WTC11 (cell line): ENCODE results near the gene HERC2. TPM values are rescaled to one million over a fixed set of nuclear protein-coding genes. Genes with fewer than 3 reads are reported as not detected.

Experiments
- ATAC-seq: fragments of 200-7000 bp; cut with Tn5 transposase; 2 replicates; pipeline ENCODE4 v1.10.0; 2021; ENCODE audit warnings: mild to moderate bottlenecking, moderate library complexity
- CTCF ChIA-PET: fragments of 300-600 bp; sonication (Branson Sonifier 250); formaldehyde crosslinking; loops from one replicate; lab custom pipeline; 2021; ENCODE audit warnings: antibody characterized with exemption; lab: Charles Lee
- POLR2A ChIA-PET: fragments of 350-600 bp; sonication (Branson Sonifier 250); formaldehyde crosslinking; loops from one replicate; lab custom pipeline; 2021; ENCODE audit warnings: antibody characterized with exemption; lab: Charles Lee
- DNase-seq: peaks from one replicate; pipeline ENCODE4 v3.0.0; 2021; ENCODE audit warnings: low spot score
- H3K27ac Mint-ChIP-seq: 2 replicates; pipeline ENCODE4 v1.8.0; 2021; ENCODE audit warnings: mixed read lengths
- H3K27me3 Mint-ChIP-seq: 2 replicates; pipeline ENCODE4 v1.8.0; 2021; ENCODE audit warnings: low read depth, mild to moderate bottlenecking, moderate library complexity, mixed read lengths
- H3K36me3 Mint-ChIP-seq: 2 replicates; pipeline ENCODE4 v1.8.0; 2021; ENCODE audit warnings: mixed read lengths
- H3K4me1 Mint-ChIP-seq: 2 replicates; pipeline ENCODE4 v1.8.0; 2022; ENCODE audit warnings: mixed read lengths
- H3K4me3 Mint-ChIP-seq: 2 replicates; pipeline ENCODE4 v1.8.0; 2021; ENCODE audit warnings: mild to moderate bottlenecking, moderate library complexity, mixed read lengths
- H3K9me3 Mint-ChIP-seq: 2 replicates; pipeline ENCODE4 v1.8.0; 2021; ENCODE audit warnings: mixed read lengths
- AR ChIP-seq: fragments of 250-450 bp; sonication (Bioruptor Pico); IDR thresholded peaks from 2 replicates; pipeline ENCODE4 v1.9.0; 2021; ENCODE audit warnings: mild to moderate bottlenecking
- CBFB ChIP-seq: sonication (generic); formaldehyde crosslinking; IDR thresholded peaks from 2 replicates; pipeline ENCODE4 v1.8.1; 2022; ENCODE audit warnings: mild to moderate bottlenecking, low read depth, missing genetic modification reagents
- CREB1 ChIP-seq: sonication (generic); formaldehyde crosslinking; IDR thresholded peaks from 2 replicates; pipeline ENCODE4 v1.8.0; 2023; ENCODE audit warnings: mild to moderate bottlenecking, missing genetic modification reagents
- CREM ChIP-seq: sonication (generic); formaldehyde crosslinking; IDR thresholded peaks from 2 replicates; pipeline ENCODE4 v1.8.1; 2022; ENCODE audit warnings: mild to moderate bottlenecking, missing genetic modification reagents, moderate library complexity
- FOXK1 ChIP-seq: sonication (generic); formaldehyde crosslinking; IDR thresholded peaks from 2 replicates; pipeline ENCODE4 v1.8.0; 2022; ENCODE audit warnings: mild to moderate bottlenecking, moderate library complexity, missing genetic modification reagents
- FOXP1 ChIP-seq: sonication (generic); formaldehyde crosslinking; IDR thresholded peaks from 2 replicates; pipeline ENCODE4 v1.8.0; 2022; ENCODE audit warnings: missing genetic modification reagents, mild to moderate bottlenecking, moderate library complexity, borderline replicate concordance
- GRHL2 ChIP-seq: fragments of 250-450 bp; sonication (Bioruptor Pico); IDR thresholded peaks from 2 replicates; pipeline ENCODE4 v1.8.0; 2022; ENCODE audit warnings: mild to moderate bottlenecking, moderate library complexity; ENCODE audit not compliant: insufficient replicate concordance, severe bottlenecking
- IRF2 ChIP-seq: sonication (generic); formaldehyde crosslinking; IDR thresholded peaks from 2 replicates; pipeline ENCODE4 v1.8.0; 2022; ENCODE audit warnings: low read depth, missing genetic modification reagents, borderline replicate concordance
- KAT7 ChIP-seq: sonication (generic); formaldehyde crosslinking; IDR thresholded peaks from 2 replicates; pipeline ENCODE4 v1.8.1; 2023; ENCODE audit warnings: missing genetic modification reagents, mild to moderate bottlenecking, borderline replicate concordance
- MXD4 ChIP-seq: fragments of 250-450 bp; sonication (Bioruptor Pico); IDR thresholded peaks from 2 replicates; pipeline ENCODE4 v1.8.0; 2021; ENCODE audit warnings: mild to moderate bottlenecking, moderate library complexity, borderline replicate concordance
- MYBL2 ChIP-seq: sonication (generic); formaldehyde crosslinking; IDR thresholded peaks from 2 replicates; pipeline ENCODE4 v1.8.1; 2023; ENCODE audit warnings: mild to moderate bottlenecking, moderate library complexity, missing genetic modification reagents
- NFE2L1 ChIP-seq: sonication (generic); formaldehyde crosslinking; IDR thresholded peaks from 2 replicates; pipeline ENCODE4 v1.8.1; 2023; ENCODE audit warnings: missing genetic modification reagents
- NR1H2 ChIP-seq: sonication (generic); formaldehyde crosslinking; IDR thresholded peaks from 2 replicates; pipeline ENCODE4 v1.9.0; 2021; ENCODE audit warnings: mild to moderate bottlenecking, moderate library complexity, missing genetic modification reagents
- NR2C2 ChIP-seq: sonication (generic); formaldehyde crosslinking; IDR thresholded peaks from 2 replicates; pipeline ENCODE4 v1.8.0; 2022; ENCODE audit warnings: mild to moderate bottlenecking, missing genetic modification reagents
- NR3C1 ChIP-seq: sonication (generic); formaldehyde crosslinking; conservative IDR thresholded peaks from 2 replicates; pipeline ENCODE4 v1.8.1; 2023; ENCODE audit warnings: low read depth, mild to moderate bottlenecking, missing genetic modification reagents
- PRRX2 ChIP-seq: fragments of 250-450 bp; sonication (Bioruptor Pico); IDR thresholded peaks from 2 replicates; pipeline ENCODE4 v1.8.0; 2021; ENCODE audit warnings: mild to moderate bottlenecking
- SOX15 ChIP-seq: fragments of 250-450 bp; sonication (Bioruptor Pico); IDR thresholded peaks from 2 replicates; pipeline ENCODE4 v1.9.0; 2021; ENCODE audit warnings: mild to moderate bottlenecking
- TCF7 ChIP-seq: sonication (generic); formaldehyde crosslinking; IDR thresholded peaks from 2 replicates; pipeline ENCODE4 v1.8.0; 2022; ENCODE audit warnings: mild to moderate bottlenecking, low read depth, missing genetic modification reagents, moderate library complexity
- USF1 ChIP-seq: sonication (generic); formaldehyde crosslinking; IDR thresholded peaks from 2 replicates; pipeline ENCODE4 v1.8.0; 2022; ENCODE audit warnings: mild to moderate bottlenecking, missing genetic modification reagents
- ZNF121 ChIP-seq: sonication (generic); formaldehyde crosslinking; IDR thresholded peaks from 2 replicates; pipeline ENCODE4 v1.8.0; 2023; ENCODE audit warnings: missing genetic modification reagents
- total RNA-seq: library from RNA; stranded (reverse); gene quantifications from 3 replicates; pipeline ENCODE4 v1.2.3, GENCODE V29; 2021
- TF ChIP-seq, protein P1 (sequence below): fragments of 250-450 bp; sonication (Bioruptor Pico); IDR thresholded peaks from 2 replicates; pipeline ENCODE4 v1.8.0; 2021; ENCODE audit warnings: mild to moderate bottlenecking
- TF ChIP-seq, protein P2 (sequence below): sonication (generic); formaldehyde crosslinking; IDR thresholded peaks from 2 replicates; pipeline ENCODE4 v1.8.0; 2023; ENCODE audit warnings: missing genetic modification reagents, mild to moderate bottlenecking, borderline replicate concordance

HERC2 gene
- total RNA-seq, 1 experiment from 2014 or later, result 81.5 TPM

- no peak for TF ChIP-seq SOX15 (CRISPR knock-in tag)
- TF ChIP-seq CREM (CRISPR knock-in tag), result no peak
- no peak for TF ChIP-seq IRF2 (CRISPR knock-in tag)
- TF ChIP-seq CREB1, result no peak
- TF ChIP-seq NR1H2 (CRISPR knock-in tag), result no peak
Observed at GRCh38 chr15:28105793-28106192, 216.2 kb downstream of the HERC2 start (continued).

- TF ChIP-seq MYBL2 (CRISPR knock-in tag) (no peak), CBFB (CRISPR knock-in tag) (no peak), MXD4 (CRISPR knock-in tag) (no peak), KAT7 (no peak), NR3C1 (CRISPR knock-in tag) (no peak), USF1 (no peak), ZNF121 (CRISPR knock-in tag) (no peak), TCF7 (CRISPR knock-in tag) (no peak), NFE2L1 (no peak), NR2C2 (CRISPR knock-in tag) (no peak), PRRX2 (CRISPR knock-in tag) (no peak), AR (CRISPR knock-in tag) (no peak)
- TF ChIP-seq, protein P1, sequence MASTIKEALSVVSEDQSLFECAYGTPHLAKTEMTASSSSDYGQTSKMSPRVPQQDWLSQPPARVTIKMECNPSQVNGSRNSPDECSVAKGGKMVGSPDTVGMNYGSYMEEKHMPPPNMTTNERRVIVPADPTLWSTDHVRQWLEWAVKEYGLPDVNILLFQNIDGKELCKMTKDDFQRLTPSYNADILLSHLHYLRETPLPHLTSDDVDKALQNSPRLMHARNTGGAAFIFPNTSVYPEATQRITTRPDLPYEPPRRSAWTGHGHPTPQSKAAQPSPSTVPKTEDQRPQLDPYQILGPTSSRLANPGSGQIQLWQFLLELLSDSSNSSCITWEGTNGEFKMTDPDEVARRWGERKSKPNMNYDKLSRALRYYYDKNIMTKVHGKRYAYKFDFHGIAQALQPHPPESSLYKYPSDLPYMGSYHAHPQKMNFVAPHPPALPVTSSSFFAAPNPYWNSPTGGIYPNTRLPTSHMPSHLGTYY (CRISPR knock-in tag), result no peak
- H3K4me1 Mint-ChIP-seq, result peaks cover 10% of the 10 kb centered on the region
- no peak overlapping the region for H3K4me3 Mint-ChIP-seq
- ATAC-seq (no peak), DNase-seq (no peak)
- no peak overlapping the region for H3K27ac Mint-ChIP-seq
- ChIA-PET CTCF (no interaction called here), POLR2A (no interaction called here)
- no peaks in the 10 kb centered on the region for H3K36me3 Mint-ChIP-seq
- H3K27me3 Mint-ChIP-seq, result peaks cover 73% of the 10 kb centered on the region
- no peaks in the 10 kb centered on the region for H3K9me3 Mint-ChIP-seq
Observed at GRCh38 chr15:28105224-28105791, 216.7 kb downstream of the HERC2 start.

GRCh38 chr15:28104326-28104725, 217.7 kb downstream of the HERC2 start:
- DNase-seq (no peak), ATAC-seq (no peak)
- Mint-ChIP-seq H3K27ac (no peak overlapping the region), H3K4me1 (peaks cover 10% of the 10 kb centered on the region), H3K9me3 (no peaks in the 10 kb centered on the region), H3K36me3 (no peaks in the 10 kb centered on the region), H3K27me3 (peaks cover 83% of the 10 kb centered on the region), H3K4me3 (no peak overlapping the region)
- CTCF ChIA-PET, result interaction anchor here (0.8 kb wide), 1 partner anchor 22 kb away, joined by 4 read pairs; no protein-coding TSS in a partner anchor
- peak; percentile 47; the same call in 1 of the 2 replicates for TF ChIP-seq FOXP1 (CRISPR knock-in tag)
- no peak for TF ChIP-seq GRHL2 (CRISPR knock-in tag)
- TF ChIP-seq ZNF121 (CRISPR knock-in tag), result no peak
- no peak for TF ChIP-seq FOXK1 (CRISPR knock-in tag)
- TF ChIP-seq, protein P2, sequence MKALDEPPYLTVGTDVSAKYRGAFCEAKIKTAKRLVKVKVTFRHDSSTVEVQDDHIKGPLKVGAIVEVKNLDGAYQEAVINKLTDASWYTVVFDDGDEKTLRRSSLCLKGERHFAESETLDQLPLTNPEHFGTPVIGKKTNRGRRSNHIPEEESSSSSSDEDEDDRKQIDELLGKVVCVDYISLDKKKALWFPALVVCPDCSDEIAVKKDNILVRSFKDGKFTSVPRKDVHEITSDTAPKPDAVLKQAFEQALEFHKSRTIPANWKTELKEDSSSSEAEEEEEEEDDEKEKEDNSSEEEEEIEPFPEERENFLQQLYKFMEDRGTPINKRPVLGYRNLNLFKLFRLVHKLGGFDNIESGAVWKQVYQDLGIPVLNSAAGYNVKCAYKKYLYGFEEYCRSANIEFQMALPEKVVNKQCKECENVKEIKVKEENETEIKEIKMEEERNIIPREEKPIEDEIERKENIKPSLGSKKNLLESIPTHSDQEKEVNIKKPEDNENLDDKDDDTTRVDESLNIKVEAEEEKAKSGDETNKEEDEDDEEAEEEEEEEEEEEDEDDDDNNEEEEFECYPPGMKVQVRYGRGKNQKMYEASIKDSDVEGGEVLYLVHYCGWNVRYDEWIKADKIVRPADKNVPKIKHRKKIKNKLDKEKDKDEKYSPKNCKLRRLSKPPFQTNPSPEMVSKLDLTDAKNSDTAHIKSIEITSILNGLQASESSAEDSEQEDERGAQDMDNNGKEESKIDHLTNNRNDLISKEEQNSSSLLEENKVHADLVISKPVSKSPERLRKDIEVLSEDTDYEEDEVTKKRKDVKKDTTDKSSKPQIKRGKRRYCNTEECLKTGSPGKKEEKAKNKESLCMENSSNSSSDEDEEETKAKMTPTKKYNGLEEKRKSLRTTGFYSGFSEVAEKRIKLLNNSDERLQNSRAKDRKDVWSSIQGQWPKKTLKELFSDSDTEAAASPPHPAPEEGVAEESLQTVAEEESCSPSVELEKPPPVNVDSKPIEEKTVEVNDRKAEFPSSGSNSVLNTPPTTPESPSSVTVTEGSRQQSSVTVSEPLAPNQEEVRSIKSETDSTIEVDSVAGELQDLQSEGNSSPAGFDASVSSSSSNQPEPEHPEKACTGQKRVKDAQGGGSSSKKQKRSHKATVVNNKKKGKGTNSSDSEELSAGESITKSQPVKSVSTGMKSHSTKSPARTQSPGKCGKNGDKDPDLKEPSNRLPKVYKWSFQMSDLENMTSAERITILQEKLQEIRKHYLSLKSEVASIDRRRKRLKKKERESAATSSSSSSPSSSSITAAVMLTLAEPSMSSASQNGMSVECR (CRISPR knock-in tag), result no peak
- POLR2A ChIA-PET, result interaction anchor here (0.6 kb wide), 1 partner anchor 49 kb away, joined by 3 read pairs; no protein-coding TSS in a partner anchor
